ENCODE data around the gene IER2. TPM values are rescaled to one million over a fixed set of nuclear protein-coding genes. Genes with fewer than 3 reads are reported as not detected.

The IER2 gene
- total RNA-seq, 1 experiment from 2014 or later = 72.0 TPM

DNA sequence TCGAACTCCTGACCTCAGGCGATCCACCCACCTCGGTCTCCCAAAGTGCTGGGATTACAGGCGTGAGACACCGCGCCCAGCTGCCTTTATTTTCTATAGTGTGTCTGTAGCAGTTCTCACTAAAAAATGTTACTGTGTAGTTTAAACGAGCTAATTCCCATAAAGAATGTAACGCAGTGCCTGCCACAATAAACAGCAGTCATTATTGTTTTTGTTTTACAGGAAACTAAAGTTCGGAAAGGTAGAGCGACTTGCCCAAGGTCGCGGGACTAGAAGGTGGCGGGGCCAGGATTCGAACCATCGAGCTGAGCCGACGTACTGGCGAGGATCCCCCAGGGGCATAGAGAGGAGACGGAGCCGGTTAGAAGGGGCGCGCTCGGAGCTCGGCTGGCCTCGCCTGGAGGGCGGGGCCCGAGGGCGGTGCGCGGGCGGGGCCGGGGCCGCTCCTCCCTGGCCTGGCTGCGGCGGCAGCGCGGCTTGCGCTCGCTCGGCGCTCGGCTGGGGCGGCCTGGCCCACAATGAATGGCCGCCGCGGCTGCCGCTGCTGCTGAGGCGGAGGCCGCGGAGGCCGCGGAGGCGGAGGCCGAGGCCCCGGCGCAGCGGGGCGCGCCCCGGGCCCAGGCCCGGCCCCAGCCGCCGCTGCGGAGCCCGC, 32.3 kb upstream of the IER2 start, which contains the start of gene NACC1:
Gene NACC1, plus strand, starts transcription at position 493 of the 652 bp plus-strand sequence. CDS start 16,944 bp downstream, outside the sequence.
- peaks cover 23% of the 10 kb centered on the region for H3K36me3 Mint-ChIP-seq (ENCODE audit: insufficient read depth, unreplicated experiment)
- H3K9me3 Mint-ChIP-seq (ENCODE audit: unreplicated experiment) = no peaks in the 10 kb centered on the region
- DNase-seq = peak; percentile 87 to 93
- Histone ChIP-seq H3K27me3 (replicated peaks; ENCODE audit: control insufficient read depth, insufficient read depth, low read length) (no peaks in the 10 kb centered on the region), H3K9me3 (no peaks in the 10 kb centered on the region), H3K36me3 (ENCODE audit: control insufficient read depth, insufficient read depth, low read length) (peaks cover 1% of the 10 kb centered on the region), H3K4me3 (ENCODE audit: low read depth, low read length) (peak within 1 kb of the TSS; percentile 93), H3K4me1 (no peaks in the 10 kb centered on the region)
- intact Hi-C loops (cut with micrococcal nuclease; ENCODE audit: unreplicated experiment) = loop anchor here (2.0 kb wide), 1 partner anchor 33 kb away; the partner anchor contains the start of genes IER2 and STX10
- CTCF ChIA-PET = interaction anchor here (0.5 to 0.9 kb wide), 4 partner anchors 10 to 152 kb away, joined by 3 to 5 read pairs (median 4); no protein-coding TSS in a partner anchor
- no TSS peak for BruUV-seq (replicated peaks)
- POLR2A ChIA-PET = interaction anchor here (0.7 to 1.0 kb wide), 4 partner anchors 10 to 46 kb away, joined by 3 to 6 read pairs (median 4); no protein-coding TSS in a partner anchor
- H3K4me3 Mint-ChIP-seq (ENCODE audit: unreplicated experiment) = peak within 1 kb of the TSS; percentile 100
- peaks cover 6% of the 10 kb centered on the region for H3K4me1 Mint-ChIP-seq (ENCODE audit: low read depth, unreplicated experiment)
- TF ChIP-seq, protein P1, sequence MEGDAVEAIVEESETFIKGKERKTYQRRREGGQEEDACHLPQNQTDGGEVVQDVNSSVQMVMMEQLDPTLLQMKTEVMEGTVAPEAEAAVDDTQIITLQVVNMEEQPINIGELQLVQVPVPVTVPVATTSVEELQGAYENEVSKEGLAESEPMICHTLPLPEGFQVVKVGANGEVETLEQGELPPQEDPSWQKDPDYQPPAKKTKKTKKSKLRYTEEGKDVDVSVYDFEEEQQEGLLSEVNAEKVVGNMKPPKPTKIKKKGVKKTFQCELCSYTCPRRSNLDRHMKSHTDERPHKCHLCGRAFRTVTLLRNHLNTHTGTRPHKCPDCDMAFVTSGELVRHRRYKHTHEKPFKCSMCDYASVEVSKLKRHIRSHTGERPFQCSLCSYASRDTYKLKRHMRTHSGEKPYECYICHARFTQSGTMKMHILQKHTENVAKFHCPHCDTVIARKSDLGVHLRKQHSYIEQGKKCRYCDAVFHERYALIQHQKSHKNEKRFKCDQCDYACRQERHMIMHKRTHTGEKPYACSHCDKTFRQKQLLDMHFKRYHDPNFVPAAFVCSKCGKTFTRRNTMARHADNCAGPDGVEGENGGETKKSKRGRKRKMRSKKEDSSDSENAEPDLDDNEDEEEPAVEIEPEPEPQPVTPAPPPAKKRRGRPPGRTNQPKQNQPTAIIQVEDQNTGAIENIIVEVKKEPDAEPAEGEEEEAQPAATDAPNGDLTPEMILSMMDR (IDR thresholded peaks at IDR 0.05; ENCODE audit: insufficient read depth in 1 of 2, low read depth in 1 of 2, low read length in 1 of 2, severe bottlenecking in 1 of 2, unreplicated experiment in 1 of 2) = no peak
- H3K27ac Mint-ChIP-seq (ENCODE audit: unreplicated experiment) = peak within 1 kb of the TSS; percentile 96
- H3K27me3 Mint-ChIP-seq (ENCODE audit: insufficient read depth, unreplicated experiment) = no peaks in the 10 kb centered on the region

DNA sequence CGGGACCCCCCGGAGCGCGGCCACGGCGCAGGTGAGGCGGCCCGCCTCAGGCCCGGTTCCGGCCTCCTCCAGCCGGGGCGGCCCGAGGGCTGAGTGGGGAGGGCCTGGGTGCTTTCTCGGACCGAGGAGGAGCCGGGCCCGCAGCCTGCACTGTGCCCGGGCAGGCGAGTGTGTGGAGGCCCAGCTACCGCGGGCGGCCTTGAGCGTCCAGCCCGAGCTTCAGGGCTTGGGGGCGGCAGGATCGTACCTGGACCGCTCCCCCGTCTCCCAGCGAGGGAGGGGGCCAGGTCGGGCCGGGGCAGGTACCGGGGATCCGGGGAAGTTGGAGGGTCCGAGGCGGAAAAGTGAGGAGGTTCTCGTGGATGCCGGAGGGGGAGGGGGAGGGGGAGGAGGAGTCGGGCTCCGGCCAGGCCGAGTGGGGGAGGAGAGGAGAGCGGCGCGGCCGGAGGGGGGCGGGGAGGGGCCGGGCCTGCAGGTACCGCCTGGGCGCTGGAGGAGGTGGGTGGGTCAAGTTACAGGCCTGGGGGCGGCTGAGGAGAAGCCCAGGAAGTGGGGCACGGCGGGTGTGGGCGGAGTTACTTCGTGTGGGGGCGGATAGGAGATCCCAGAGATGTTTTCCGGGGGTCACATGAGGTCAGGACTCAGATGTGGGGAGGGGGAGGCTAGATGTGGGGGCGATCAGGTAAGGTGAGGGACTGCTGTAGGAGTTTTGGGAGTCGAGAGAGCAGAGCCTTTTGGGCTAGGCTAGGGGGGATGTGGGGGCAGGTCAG, 31.6 kb upstream of the IER2 start:
- H3K9me3 ChIP-seq = no peaks in the 10 kb centered on the region
- H3K27me3 ChIP-seq (replicated peaks; ENCODE audit: control insufficient read depth, insufficient read depth, low read length) = no peaks in the 10 kb centered on the region
- DNase-seq = peak; percentile 69 to 82
- peaks cover 23% of the 10 kb centered on the region for H3K36me3 Mint-ChIP-seq (ENCODE audit: insufficient read depth, unreplicated experiment)
- ChIA-PET CTCF (interaction anchor here (0.5 to 0.9 kb wide), 3 partner anchors 11 to 153 kb away, joined by 3 to 6 read pairs (median 5); no protein-coding TSS in a partner anchor), POLR2A (interaction anchor here (0.9 to 1.0 kb wide), 3 partner anchors 9 to 45 kb away, joined by 3 to 6 read pairs (median 4); no protein-coding TSS in a partner anchor)
- intact Hi-C loops (cut with micrococcal nuclease; ENCODE audit: unreplicated experiment) = no loop called here
- H3K27me3 Mint-ChIP-seq (ENCODE audit: insufficient read depth, unreplicated experiment) = no peaks in the 10 kb centered on the region
- TF ChIP-seq, protein P1 (IDR thresholded peaks at IDR 0.05; ENCODE audit: insufficient read depth in 1 of 2, low read depth in 1 of 2, low read length in 1 of 2, severe bottlenecking in 1 of 2, unreplicated experiment in 1 of 2) = no peak
- H3K36me3 ChIP-seq (ENCODE audit: control insufficient read depth, insufficient read depth, low read length) = peaks cover 1% of the 10 kb centered on the region
- BruUV-seq (replicated peaks) = no TSS peak
- H3K27ac Mint-ChIP-seq (ENCODE audit: unreplicated experiment) = peak overlapping the region; percentile 53
- no peaks in the 10 kb centered on the region for H3K4me1 ChIP-seq
- no peaks in the 10 kb centered on the region for H3K9me3 Mint-ChIP-seq (ENCODE audit: unreplicated experiment)
- H3K4me3 ChIP-seq (ENCODE audit: low read depth, low read length) = peak overlapping the region; percentile 93
- peaks cover 6% of the 10 kb centered on the region for H3K4me1 Mint-ChIP-seq (ENCODE audit: low read depth, unreplicated experiment)
- peak overlapping the region; percentile 80 for H3K4me3 Mint-ChIP-seq (ENCODE audit: unreplicated experiment)

DNA sequence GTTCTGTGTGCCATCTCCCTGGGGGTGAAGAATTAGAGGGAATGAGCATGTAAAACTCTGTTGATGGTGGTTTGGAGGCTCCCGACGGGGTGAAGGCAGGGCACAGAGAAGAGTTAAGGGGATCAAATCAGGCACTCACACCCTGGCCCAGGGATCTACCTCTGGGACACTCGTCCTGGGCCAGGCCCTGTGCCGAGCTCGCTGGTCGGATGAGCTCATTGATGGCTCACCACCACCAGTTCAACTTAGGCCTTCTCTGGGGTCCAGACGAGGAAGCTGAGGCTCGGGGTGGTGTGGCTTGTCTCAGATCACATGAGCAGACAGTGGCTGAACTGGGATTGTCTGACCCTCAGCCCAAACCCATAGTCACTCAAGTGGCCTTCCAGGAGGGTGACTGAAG, 30.6 kb upstream of the IER2 start:
- Mint-ChIP-seq H3K9me3 (ENCODE audit: unreplicated experiment) (no peaks in the 10 kb centered on the region), H3K36me3 (ENCODE audit: insufficient read depth, unreplicated experiment) (peaks cover 23% of the 10 kb centered on the region), H3K4me3 (ENCODE audit: unreplicated experiment) (peak overlapping the region; percentile 80), H3K27me3 (ENCODE audit: insufficient read depth, unreplicated experiment) (no peaks in the 10 kb centered on the region), H3K4me1 (ENCODE audit: low read depth, unreplicated experiment) (peaks cover 6% of the 10 kb centered on the region), H3K27ac (ENCODE audit: unreplicated experiment) (no peak overlapping the region)
- ChIA-PET CTCF (no interaction called here), POLR2A (no interaction called here)
- intact Hi-C loops (cut with micrococcal nuclease; ENCODE audit: unreplicated experiment) = no loop called here
- Histone ChIP-seq H3K4me1 (no peaks in the 10 kb centered on the region), H3K27me3 (replicated peaks; ENCODE audit: control insufficient read depth, insufficient read depth, low read length) (no peaks in the 10 kb centered on the region), H3K36me3 (ENCODE audit: control insufficient read depth, insufficient read depth, low read length) (peaks cover 3% of the 10 kb centered on the region), H3K9me3 (no peaks in the 10 kb centered on the region), H3K4me3 (ENCODE audit: low read depth, low read length) (no peak overlapping the region)
- TF ChIP-seq, protein P1 (IDR thresholded peaks at IDR 0.05; ENCODE audit: insufficient read depth in 1 of 2, low read depth in 1 of 2, low read length in 1 of 2, severe bottlenecking in 1 of 2, unreplicated experiment in 1 of 2) = no peak
- DNase-seq = no peak
- no TSS peak for BruUV-seq (replicated peaks)

All from Caco-2 (cell line).